Gastrocnemius medialis (tissue), 4 donors: Measurements from ENCODE around the gene NRF1. TPM values are rescaled to one million over a fixed set of nuclear protein-coding genes. Genes with fewer than 3 reads are reported as not detected.

Source experiments
- ATAC-seq, 2 donors: fragments of 150-250 bp; one replicate each; pipeline ENCODE4 v1.9.1; 2016
- DNase-seq, 2 donors: peaks; one replicate each; pipeline ENCODE4 v3.0.0-alpha.2; 2019
- H3K27ac ChIP-seq, 4 donors: fragments of 200-600 bp; sonication (generic); 1 replicate in 1 of 4; 2 replicates in 3 of 4; pipeline ENCODE4 v1.5.1; 2016 to 2018; ENCODE audit warnings: mild to moderate bottlenecking in 2 of 4, moderate library complexity in 1 of 4
- H3K27me3 ChIP-seq, 3 donors: fragments of 200-600 bp; sonication (generic) in 2 of 3; 1 replicate in 1 of 3; 2 replicates in 2 of 3; pipeline versions ENCODE4 v1.5.1 to v1.6.0; 2016 to 2019; ENCODE audit warnings: mild to moderate bottlenecking in 1 of 3, moderate library complexity in 1 of 3
- H3K36me3 ChIP-seq, 2 donors: fragments of 200-600 bp; sonication (generic) in 1 of 2; one replicate each; pipeline ENCODE4 v1.5.1; 2017 to 2018
- H3K4me1 ChIP-seq, 2 donors: fragments of 200-600 bp; sonication (generic) in 1 of 2; one replicate each; pipeline ENCODE4 v1.5.1; 2016 to 2017; ENCODE audit warnings: mild to moderate bottlenecking in 2 of 2
- H3K4me3 ChIP-seq, 4 donors: fragments of 200-600 bp; sonication (generic) in 3 of 4; 1 replicate in 1 of 4; 2 replicates in 3 of 4; pipeline ENCODE4 v1.5.1; 2016 to 2019; ENCODE audit warnings: mild to moderate bottlenecking in 2 of 4
- H3K9me3 ChIP-seq, 3 donors: fragments of 200-600 bp; sonication (generic) in 2 of 3; 1 replicate in 1 of 3; 2 replicates in 2 of 3; pipeline ENCODE4 v1.5.1; 2016 to 2019
- POLR2A ChIP-seq, 2 donors: fragments of 450-650 bp; IDR thresholded peaks; one replicate each; pipeline ENCODE4 v1.6.1; 2017; ENCODE audit warnings: antibody characterized with exemption in 2 of 2, mild to moderate bottlenecking in 2 of 2, moderate library complexity in 2 of 2
- in situ Hi-C, 4 donors: fragments of 200-750 bp; cut with MboI; loops; one replicate each; pipeline versions ENCODE4 v1.15.0 to v1.8.0; 2017; ENCODE audit warnings: low sequenced_read_pairs in 4 of 4
- intact Hi-C: fragments of 100-400 bp; cut with DNase I; formaldehyde crosslinking; loops from one replicate; pipeline ENCODE4 v1.15.1; 2023; ENCODE audit warnings: low total_unique reads
- total RNA-seq, 4 donors: library from RNA; depleted of rRNA; stranded (reverse); fragments of >200 nt; gene quantifications; one replicate each; pipeline versions ENCODE4 v1.1.0 to v1.2.3, GENCODE V29; 2016
- TF ChIP-seq, protein P1 (sequence below), 5 experiments: fragments of 450-650 bp in 3 of 5; fragments of 200-600 bp in 2 of 5; sonication (generic) in 2 of 5; IDR thresholded peaks in 4 of 5; conservative IDR thresholded peaks in 1 of 5; 1 replicate in 4 of 5; 2 replicates in 1 of 5; pipeline ENCODE4 v1.5.1; 2016 to 2019; ENCODE audit warnings: antibody characterized with exemption in 5 of 5, mild to moderate bottlenecking in 3 of 5, moderate library complexity in 3 of 5

The NRF1 gene
- total RNA-seq, 4 donors from 2014 or later: 11.3 to 26.3 (median 18.0) TPM

DNA sequence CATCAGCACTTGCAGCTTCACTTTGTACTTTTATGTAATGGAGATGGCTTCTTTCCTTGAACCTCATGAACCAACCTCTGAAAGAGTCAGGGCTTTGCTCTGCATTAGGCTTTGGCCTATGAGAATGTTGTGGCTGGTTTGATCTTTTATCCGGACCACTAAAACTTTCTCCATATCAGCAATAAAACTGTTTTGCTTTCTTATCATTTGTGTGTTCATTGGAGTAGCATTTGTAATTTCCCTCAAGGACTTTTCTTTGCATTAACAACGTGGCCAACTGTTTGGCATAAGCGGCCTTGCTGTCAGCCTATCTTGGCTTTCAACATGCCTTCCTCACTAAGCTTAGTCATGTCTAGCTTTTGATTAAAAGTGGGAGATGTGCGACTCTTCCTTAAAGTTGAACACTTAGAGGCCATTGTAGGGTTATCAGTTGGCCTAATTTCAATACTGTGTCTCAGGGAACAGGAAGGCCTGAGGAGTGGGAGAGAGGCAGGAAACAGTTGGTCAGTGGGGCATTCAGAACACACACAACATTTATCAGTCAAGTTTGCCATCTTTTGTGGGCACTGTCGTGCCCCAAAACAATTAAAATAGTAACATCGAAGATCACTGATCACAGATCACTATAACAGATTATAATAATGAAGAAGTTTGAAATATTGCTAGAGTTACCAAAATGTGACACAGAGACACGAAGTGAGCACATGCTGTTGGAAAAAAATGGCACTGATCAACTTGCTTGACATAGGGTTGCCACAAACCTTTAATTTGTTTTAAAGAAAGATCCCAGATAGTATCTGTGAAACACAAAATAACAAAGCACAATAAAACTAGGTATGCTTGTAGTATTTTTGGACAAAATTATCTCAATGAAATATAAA lies 64.7 kb downstream of the NRF1 start:
- intact Hi-C loops: loop anchor here (10.0 kb wide), 1 partner anchor 339 kb away; no protein-coding TSS in a partner anchor
- no peaks in the 10 kb centered on the region for H3K4me1 ChIP-seq
- TF ChIP-seq POLR2A (IDR thresholded peaks at IDR 0.05): no peak
- TF ChIP-seq, protein P1, sequence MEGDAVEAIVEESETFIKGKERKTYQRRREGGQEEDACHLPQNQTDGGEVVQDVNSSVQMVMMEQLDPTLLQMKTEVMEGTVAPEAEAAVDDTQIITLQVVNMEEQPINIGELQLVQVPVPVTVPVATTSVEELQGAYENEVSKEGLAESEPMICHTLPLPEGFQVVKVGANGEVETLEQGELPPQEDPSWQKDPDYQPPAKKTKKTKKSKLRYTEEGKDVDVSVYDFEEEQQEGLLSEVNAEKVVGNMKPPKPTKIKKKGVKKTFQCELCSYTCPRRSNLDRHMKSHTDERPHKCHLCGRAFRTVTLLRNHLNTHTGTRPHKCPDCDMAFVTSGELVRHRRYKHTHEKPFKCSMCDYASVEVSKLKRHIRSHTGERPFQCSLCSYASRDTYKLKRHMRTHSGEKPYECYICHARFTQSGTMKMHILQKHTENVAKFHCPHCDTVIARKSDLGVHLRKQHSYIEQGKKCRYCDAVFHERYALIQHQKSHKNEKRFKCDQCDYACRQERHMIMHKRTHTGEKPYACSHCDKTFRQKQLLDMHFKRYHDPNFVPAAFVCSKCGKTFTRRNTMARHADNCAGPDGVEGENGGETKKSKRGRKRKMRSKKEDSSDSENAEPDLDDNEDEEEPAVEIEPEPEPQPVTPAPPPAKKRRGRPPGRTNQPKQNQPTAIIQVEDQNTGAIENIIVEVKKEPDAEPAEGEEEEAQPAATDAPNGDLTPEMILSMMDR (IDR thresholded peaks at IDR 0.05 in 4 of 5, conservative IDR thresholded peaks at IDR 0.05 in 1 of 5): no peak
- peaks cover 3 to 45% of the 10 kb centered on the region in 2 donors for H3K36me3 ChIP-seq
- no peak overlapping the region for H3K4me3 ChIP-seq
- ATAC-seq (no peak), DNase-seq (no peak)
- no peaks in the 10 kb centered on the region for H3K27me3 ChIP-seq
- H3K27ac ChIP-seq: no peak overlapping the region
- in situ Hi-C loops: no loop called here
- H3K9me3 ChIP-seq: no peaks in the 10 kb centered on the region

- Histone ChIP-seq H3K4me1 (no peaks in the 10 kb centered on the region), H3K27me3 (no peaks in the 10 kb centered on the region), H3K9me3 (no peaks in the 10 kb centered on the region), H3K4me3 (no peak overlapping the region), H3K36me3 (peaks cover 3 to 30% of the 10 kb centered on the region in 2 donors), H3K27ac (no peak overlapping the region)
- DNase-seq (no peak), ATAC-seq (no peak)
- in situ Hi-C loops (no loop called here), intact Hi-C loops (loop anchor here (10.0 kb wide), 1 partner anchor 337 kb away; no protein-coding TSS in a partner anchor)
- TF ChIP-seq POLR2A (IDR thresholded peaks at IDR 0.05): no peak
- TF ChIP-seq, protein P1 (IDR thresholded peaks at IDR 0.05 in 4 of 5, conservative IDR thresholded peaks at IDR 0.05 in 1 of 5): no peak
Observed at GRCh38 chr7:129677796-129678195, 66.3 kb downstream of the NRF1 start.

DNA sequence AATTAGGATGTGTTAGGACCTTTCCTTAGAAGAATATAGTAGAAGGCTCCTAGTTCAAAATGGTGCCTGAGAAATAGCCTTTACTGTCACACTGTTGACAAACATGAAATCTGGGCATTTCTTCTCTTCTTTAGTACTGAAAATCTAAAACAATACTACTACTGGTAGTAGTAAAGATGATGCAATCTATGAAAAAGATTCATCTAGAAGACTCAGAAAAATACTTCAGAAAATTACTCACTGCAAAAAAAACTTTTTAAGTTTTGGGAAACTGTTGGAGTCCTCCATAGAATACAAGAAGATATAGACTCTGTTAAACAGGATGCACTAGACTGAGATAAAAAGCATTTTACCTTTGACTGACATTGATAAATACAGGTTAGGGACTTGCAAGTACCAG lies 67.1 kb downstream of the NRF1 start:
- Histone ChIP-seq H3K9me3 (no peaks in the 10 kb centered on the region), H3K27me3 (no peaks in the 10 kb centered on the region), H3K27ac (no peak overlapping the region), H3K4me3 (no peak overlapping the region), H3K36me3 (peaks cover 3 to 27% of the 10 kb centered on the region in 2 donors), H3K4me1 (no peaks in the 10 kb centered on the region)
- ATAC-seq: no peak
- in situ Hi-C loops: no loop called here
- no peak for DNase-seq
- TF ChIP-seq, protein P1 (IDR thresholded peaks at IDR 0.05 in 4 of 5, conservative IDR thresholded peaks at IDR 0.05 in 1 of 5): no peak
- TF ChIP-seq POLR2A (IDR thresholded peaks at IDR 0.05): no peak
- intact Hi-C loops: loop anchor here (10.0 kb wide), 1 partner anchor 336 kb away; no protein-coding TSS in a partner anchor

GRCh38 chr7:129680400-129680799 lies 68.9 kb downstream of the NRF1 start:
- DNase-seq: no peak
- Histone ChIP-seq H3K4me3 (no peak overlapping the region), H3K27me3 (no peaks in the 10 kb centered on the region), H3K36me3 (peaks cover 2 to 16% of the 10 kb centered on the region in 2 donors), H3K9me3 (no peaks in the 10 kb centered on the region), H3K4me1 (no peaks in the 10 kb centered on the region), H3K27ac (no peak overlapping the region)
- intact Hi-C loops (no loop called here), in situ Hi-C loops (no loop called here)
- no peak for ATAC-seq
- TF ChIP-seq POLR2A (IDR thresholded peaks at IDR 0.05): no peak
- TF ChIP-seq, protein P1 (IDR thresholded peaks at IDR 0.05 in 4 of 5, conservative IDR thresholded peaks at IDR 0.05 in 1 of 5): no peak
